NCI-H1417 treated with DMSO at 0.1 percent for 48 hours (cell line): ENCODE data around the gene TICAM2.

Experiments
- DNase-seq: peaks from one replicate; lab custom pipeline; 2025; lab: John Stamatoyannopoulos, UW

The TICAM2 gene

GRCh38 chr5:115568668-115569067 lies 33.6 kb downstream of the TICAM2 start:
- no peak for DNase-seq

GRCh38 chr5:115565233-115565632 lies 37.0 kb downstream of the TICAM2 start:
- no peak for DNase-seq

- no peak for DNase-seq
These were observed 41.1 kb downstream of the TICAM2 start for GRCh38 chr5:115561176-115561575.

GRCh38 chr5:115559524-115559923 lies 42.8 kb downstream of the TICAM2 start:
- no peak for DNase-seq

- no peak for DNase-seq
These were observed 43.8 kb downstream of the TICAM2 start for GRCh38 chr5:115558388-115558956.

- no peak for DNase-seq
These were observed 44.5 kb downstream of the TICAM2 start for GRCh38 chr5:115557667-115558387.

GRCh38 chr5:115556276-115556675 lies 46.0 kb downstream of the TICAM2 start:
- DNase-seq, result no peak

GRCh38 chr5:115555084-115555633 lies 47.1 kb downstream of the TICAM2 start:
- no peak for DNase-seq

- DNase-seq, result no peak
These were observed 49.2 kb downstream of the TICAM2 start for GRCh38 chr5:115553082-115553481.

GRCh38 chr5:115551415-115551814 lies 50.9 kb downstream of the TICAM2 start:
- no peak for DNase-seq

GRCh38 chr5:115549154-115549553 lies 53.1 kb downstream of the TICAM2 start:
- no peak for DNase-seq

- no peak for DNase-seq
These were observed 53.6 kb downstream of the TICAM2 start for GRCh38 chr5:115548683-115549082.

- no peak for DNase-seq
These were observed 56.9 kb downstream of the TICAM2 start for GRCh38 chr5:115545351-115545882.

GRCh38 chr5:115544436-115545350 lies 57.6 kb downstream of the TICAM2 start, which contains the start of gene FEM1C:
Gene FEM1C, minus strand, starts transcription at chr5:115544775. Its CDS starts 1,282 bp downstream, at chr5:115543493.
- peak; percentile 18 for DNase-seq

- DNase-seq, result no peak
These were observed 58.2 kb downstream of the TICAM2 start for GRCh38 chr5:115544043-115544435.

GRCh38 chr5:115543365-115544042 lies 58.8 kb downstream of the TICAM2 start:
- no peak for DNase-seq

GRCh38 chr5:115542651-115543364 lies 59.5 kb downstream of the TICAM2 start:
- DNase-seq, result no peak

- DNase-seq, result no peak
These were observed 60.2 kb downstream of the TICAM2 start for GRCh38 chr5:115542086-115542485.

GRCh38 chr5:115541611-115542010 lies 60.7 kb downstream of the TICAM2 start:
- DNase-seq, result no peak

- no peak for DNase-seq
These were observed 66.7 kb downstream of the TICAM2 start for GRCh38 chr5:115535479-115536035.

GRCh38 chr5:115532517-115532916 lies 69.8 kb downstream of the TICAM2 start:
- no peak for DNase-seq
